GM03348 (cell line): ENCODE measurements around the gene TNNC2.
A peak's percentile ranks its signal among the peaks of the same experiment; 100 is the strongest.
"Not testable (repeated sequence)": the region's sequence is repeated elsewhere in the genome, so short reads cannot be mapped to it uniquely, and the experiment has no call there.

ENCODE experiments used
- DNase-seq: peaks from one replicate; pipeline ENCODE4 v3.0.0; 2012; ENCODE audit warnings: low spot score

The TNNC2 gene

GRCh38 chr20:45848969-45849582 is 22.0 kb upstream of the TNNC2 start:
- no peak for DNase-seq

DNA sequence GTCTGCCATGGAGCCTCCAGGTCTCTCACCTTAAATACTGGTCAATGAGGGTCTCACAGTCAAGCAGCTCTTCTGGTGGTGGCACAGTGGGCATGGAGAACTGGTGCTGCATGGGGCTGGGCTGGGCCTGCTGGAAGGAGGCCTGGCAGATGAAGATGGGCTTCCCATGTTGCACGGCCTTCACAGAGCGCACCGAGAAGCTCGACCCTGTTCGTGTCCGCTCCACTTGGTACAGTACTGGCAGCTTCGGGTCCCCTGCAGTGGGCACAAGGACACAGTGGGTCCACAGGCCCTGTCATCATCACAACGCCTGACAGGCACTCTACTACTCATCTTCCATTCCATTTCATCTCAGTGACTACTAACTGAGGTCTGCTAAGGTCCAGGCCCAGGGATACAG is 21.3 kb upstream of the TNNC2 start:
- DNase-seq, result no peak

- DNase-seq, result no peak
These were observed 18.3 kb upstream of the TNNC2 start for GRCh38 chr20:45845452-45845851.

DNA sequence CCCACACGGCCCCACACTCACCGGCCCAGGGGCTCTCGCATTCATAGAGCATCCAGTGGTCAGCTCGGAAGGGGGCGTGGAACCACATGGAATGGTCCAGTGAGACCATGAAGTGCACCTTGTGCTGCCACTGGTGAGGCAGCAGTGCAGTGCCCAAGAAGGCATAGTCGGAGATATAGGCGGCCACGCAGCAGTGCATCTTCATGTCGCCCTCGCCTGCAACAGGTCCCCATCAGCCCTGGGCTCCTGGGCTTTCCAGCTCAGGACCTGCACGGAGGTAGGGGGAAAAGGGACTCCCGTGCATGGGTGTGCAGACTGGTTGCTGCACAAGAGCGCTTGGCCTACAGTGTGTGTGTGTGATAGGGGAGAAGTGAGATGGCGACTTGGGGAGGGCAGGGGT is 16.4 kb upstream of the TNNC2 start:
- no peak for DNase-seq

DNA sequence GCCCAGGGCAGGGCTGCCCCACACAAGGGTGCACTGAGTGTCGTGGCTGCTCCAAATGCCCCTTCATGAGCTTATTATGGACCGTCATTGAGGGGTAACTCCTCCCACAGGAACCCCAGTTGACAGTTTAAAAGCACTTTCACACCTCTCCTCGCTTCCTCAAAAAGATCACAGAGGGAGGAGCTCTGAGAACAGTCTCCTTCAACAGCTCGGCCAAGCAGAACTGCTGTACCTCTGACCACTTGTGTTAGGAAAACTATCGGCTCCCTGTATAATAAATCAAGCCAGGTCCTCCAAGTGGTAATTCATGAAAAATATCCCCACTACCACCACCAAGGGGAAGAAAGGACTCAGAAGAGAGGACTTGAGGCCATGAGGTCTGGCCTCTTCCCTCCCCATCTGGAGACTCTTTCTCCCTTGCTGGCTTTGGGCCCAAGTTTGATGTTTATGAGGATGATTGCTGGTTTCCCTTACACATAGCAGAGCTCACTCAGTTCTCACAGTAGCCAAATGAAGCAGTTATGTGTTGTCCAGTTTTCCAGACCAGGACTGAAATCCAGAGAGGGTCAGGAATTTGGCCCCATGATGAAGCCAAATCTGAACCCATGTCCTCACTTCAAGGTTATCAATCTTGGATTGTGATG is 15.2 kb upstream of the TNNC2 start:
- DNase-seq, result peak; percentile 61

DNA sequence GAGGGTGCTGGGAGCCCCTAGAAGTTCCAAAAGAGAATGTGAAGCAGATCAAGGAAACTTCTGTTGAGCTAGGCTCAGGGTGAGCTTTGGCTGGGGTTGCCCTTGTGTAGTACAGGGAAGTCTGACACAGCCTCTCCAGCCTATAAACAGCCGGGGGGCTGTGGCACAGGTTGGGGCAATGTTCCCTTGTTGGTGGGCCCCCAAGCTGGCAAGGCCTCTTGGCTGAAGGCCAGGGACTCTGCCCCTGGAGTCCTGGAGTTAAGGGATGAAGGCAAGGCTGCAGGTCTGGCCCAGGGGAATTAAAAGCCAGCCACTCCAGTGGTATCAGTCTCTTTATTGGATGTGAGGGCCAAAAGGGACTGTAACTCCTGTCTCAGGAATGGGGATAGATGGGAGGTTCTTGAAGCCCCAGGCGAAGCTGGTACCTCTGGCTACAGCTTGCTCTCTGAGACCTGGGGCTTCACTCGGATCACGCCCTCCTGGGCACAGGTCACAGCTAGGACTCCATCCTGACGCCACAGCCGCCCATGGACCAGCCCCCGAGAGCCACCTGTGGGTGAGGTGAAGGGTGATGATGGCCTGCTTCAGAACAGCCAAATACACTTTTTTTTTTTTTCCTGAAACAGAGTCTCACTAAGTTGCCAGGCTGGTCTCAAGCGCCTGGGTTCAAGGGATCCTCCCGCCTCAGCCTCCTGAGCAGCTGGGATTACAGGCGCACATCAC is 14.5 kb upstream of the TNNC2 start:
- DNase-seq, result no peak

- no peak for DNase-seq
These were observed 13.6 kb upstream of the TNNC2 start for GRCh38 chr20:45840700-45841198.

GRCh38 chr20:45836841-45837240 is 9.7 kb upstream of the TNNC2 start:
- no peak for DNase-seq

DNA sequence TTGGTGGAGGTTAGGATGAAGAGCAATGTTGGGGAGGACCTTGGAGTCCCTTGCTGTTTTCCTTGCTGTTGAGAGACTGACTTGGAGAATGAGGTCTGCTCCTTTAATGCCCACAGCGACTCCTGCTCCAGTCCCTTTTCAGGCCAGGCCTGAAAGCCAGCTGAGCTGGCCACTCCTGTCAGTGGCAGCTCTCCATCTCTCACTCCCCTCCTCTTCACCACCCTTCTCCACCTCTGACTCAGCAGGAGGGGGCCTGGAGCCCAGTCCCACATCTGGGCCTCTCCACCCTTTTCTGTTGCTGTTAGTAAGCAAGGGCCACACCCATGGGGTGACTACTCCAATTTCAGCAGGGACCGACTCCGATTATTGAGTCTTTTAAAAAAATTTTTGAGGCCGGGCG is 8.7 kb upstream of the TNNC2 start:
- peak; percentile 93 for DNase-seq

DNA sequence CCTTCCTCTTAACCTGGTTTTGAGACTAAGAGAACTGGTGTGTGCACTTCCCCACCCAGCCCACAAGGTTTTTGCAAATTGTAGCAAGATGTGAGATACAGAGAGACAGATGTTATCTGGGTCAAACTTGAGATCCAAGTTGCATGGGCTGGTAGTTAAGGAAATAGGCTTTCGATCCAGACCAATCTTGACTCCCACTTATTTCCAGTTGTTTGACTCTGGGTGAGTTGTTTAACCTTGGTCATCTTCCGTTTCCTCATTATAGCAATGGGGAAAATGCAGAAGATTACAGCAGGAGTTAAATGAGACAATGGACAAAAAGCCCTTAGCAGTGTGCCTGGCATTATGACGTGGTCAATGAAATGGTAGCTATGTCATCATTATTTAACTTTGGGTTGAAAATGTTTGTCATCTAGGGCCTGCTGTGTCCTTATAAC is 8.2 kb upstream of the TNNC2 start:
- DNase-seq, result no peak

DNA sequence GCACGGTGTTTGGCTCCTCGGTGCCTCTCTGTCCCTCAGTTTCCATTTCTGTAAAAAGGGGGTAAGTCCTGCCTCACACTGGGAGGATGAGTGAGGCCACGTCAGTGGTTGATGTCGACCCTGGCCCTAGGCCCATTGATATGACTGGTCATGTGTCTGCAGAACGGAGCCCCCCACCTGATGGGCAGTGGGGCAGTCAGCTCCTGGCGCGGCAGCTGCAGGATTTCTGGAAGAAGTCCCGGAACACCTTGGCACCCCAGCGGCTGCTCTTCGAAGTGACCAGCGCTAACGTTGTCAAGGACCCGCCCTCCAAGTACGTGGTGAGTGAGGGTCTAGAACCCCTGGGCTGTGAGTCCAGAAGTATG is 7.7 kb upstream of the TNNC2 start:
- no peak for DNase-seq

DNA sequence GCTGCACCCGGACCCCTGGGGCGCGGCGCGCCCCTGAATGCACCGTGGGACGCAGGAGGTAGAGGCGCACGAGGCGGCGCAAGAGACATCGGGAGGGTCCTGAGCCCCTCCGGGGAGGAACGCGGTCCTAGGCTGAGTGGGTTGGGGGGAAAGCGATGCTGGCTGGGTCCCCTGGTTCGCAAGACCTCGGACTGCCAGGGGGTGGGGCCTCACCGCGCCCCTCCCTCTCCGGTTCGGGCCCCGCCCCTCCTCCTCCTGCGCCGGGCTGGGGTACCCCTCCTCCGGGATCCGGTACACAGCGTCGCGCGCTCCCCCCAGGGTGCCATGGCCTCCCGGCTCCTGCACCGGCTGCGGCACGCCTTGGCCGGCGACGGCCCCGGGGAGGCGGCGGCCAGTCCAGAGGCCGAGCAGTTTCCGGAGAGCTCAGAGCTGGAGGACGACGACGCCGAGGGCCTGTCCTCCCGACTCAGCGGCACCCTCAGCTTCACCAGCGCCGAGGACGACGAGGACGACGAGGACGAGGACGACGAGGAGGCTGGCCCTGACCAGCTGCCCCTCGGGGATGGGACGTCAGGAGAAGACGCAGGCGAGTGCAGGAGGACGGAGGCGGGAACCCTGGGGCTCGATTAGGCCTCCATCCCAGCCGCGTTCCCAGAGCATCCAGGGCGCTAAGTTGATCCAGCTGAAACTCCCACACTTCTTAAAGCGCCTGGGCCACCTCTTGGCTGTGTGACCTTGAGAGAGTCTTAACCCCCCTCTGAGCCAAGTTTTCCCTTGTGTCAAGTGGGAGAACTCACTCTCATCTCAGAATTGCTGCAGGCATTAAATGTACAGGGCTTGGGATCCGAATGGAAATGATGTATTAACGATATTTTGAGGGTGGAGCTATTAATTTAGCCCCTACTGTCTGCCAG is 7.0 kb upstream of the TNNC2 start:
- DNase-seq, result peak; percentile 92

- DNase-seq, result peak; percentile 94
These were observed 6.1 kb upstream of the TNNC2 start, which contains the start of gene SNX21 for GRCh38 chr20:45833030-45833882. TSS of gene SNX21 (plus strand) at chr20:45833799. CDS start at chr20:45833920, 121 bp downstream.

DNA sequence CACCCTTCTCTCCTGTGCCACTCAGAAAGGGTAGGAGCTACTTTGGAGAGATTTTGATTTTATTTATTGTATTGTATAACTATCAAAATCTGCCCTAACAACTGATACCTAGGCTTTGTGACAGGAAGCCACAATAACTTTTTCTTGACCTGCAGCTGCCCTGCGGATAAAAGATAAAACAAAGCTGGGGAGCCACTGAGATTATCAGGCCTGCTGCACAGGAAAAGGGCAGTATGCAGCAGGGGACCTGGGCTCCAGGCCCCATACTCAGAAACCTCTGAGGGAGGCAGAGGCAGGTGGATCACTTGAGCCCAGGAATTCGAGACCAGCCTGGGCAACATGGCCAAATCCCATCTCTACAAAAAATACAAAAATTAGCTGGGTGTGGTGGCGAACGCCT is 5.5 kb upstream of the TNNC2 start:
- no peak for DNase-seq

DNA sequence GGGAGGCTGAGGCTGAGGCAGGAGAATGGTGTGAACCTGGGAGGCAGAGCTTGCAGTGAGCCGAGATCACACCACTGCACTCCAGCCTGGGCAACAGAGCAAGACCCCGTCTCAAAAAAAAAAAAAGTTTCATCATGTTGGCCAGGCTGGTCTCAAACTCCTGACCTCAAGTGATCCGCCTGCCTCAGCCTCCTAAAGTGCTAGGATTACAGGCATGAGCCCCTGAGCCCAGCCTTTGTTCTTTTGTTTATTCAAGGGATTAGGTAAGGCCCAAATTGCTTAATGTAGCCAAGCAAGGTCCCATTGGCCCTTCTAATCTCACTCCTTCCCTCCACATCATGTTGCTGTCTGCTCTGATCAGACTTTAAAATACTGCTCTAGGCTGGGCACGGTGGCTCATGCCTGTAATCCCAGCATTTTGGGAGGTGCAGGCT is 2.6 kb upstream of the TNNC2 start:
- not testable (repeated sequence) for DNase-seq

- no peak for DNase-seq
These were observed 1.5 kb upstream of the TNNC2 start for GRCh38 chr20:45828589-45828988.

DNA sequence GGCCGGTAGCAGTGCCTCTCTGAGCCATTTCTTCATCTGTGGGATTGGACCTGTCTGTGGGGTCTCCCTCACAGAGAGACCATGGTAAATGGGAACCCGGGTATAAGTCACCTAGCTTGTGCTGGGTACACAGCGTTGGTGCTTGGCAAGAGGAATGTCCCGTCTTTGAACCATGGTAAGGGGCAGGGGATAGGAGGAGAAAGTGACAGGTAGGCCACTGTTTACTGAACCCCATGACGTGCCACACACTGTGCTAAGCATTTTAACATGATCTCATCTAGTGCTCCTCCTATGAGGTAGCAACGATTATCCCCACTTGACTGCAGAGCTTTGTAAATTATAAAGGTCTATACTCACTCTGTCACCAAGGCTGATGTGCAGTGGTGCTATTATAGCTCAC is 600 bp upstream of the TNNC2 start:
- no peak for DNase-seq

- peak; percentile 54 for DNase-seq
These were observed 612 bp downstream of the TNNC2 start for GRCh38 chr20:45826381-45827019.

DNA sequence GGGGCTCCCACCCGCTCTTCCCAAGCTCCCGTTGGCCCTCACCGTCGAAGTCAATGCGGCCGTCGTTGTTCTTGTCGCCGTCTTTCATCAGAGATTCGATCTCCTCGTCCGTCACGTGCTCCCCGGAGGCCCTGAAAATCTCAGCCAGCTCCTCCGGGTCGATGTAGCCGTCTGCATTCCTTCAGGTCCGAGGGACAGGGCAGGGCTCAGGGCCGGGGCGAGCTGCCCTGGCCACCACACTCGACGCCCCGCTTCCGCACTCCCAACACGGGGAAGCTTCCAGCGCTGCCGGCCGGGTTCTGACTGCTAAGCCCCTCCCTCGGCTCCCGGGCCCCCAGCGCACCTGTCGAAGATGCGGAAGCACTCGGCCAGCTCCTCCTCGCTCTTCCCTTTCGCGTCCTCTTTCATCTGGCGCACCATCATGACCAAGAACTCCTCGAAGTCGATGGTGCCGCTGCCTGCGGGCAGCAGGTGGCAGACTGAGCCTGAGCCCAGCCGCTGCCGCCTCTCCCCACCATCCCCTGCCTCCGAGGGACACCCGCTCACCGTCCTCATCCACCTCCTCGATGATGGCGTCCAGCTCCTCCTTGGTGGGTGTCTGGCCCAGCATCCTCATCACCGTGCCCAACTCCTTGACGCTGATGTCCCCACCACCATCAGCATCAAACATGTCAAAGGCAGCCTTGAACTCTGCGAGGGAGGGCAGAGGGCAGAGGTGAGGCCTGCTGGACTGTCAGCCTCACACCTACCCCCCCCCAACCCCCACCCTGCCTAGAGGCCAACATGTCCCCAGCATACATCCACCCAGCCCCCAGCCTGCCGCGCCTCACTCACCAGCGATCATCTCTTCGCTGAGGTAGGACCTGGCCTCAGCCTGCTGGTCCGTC is 2.9 kb downstream of the TNNC2 start:
- DNase-seq, result peak; percentile 50

DNA sequence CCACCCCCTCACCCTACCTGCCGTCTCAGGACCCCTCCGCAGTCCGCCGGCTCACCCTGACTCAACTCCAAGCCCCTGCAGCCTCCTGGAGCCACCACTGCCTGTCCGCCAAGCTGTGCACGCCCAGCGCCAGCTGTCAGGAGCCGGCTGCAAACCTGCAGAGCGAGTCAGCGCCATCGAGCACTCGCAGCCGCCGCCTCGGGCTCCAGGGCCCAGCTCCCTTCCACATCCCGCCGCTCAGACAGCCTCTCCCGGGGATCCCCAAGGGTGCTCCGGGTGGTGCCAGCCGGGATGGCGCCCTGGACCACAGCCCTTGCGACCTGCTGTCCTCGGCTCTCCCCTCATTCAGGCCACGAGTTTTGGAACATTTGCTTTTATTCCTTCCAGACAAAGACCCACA is 4.3 kb downstream of the TNNC2 start:
- DNase-seq, result peak; percentile 54
